GM21528 (cell line): ENCODE results near the gene FBXW7.
A peak's percentile ranks its signal among the peaks of the same experiment; 100 is the strongest.

Experiments
- ATAC-seq: cut with Tn5 transposase; IDR thresholded peaks from one replicate; pipeline ENCODE4 v1.9.1; 2021; ENCODE audit warnings: mild to moderate bottlenecking, moderate library complexity; ENCODE audit not compliant: unreplicated experiment, low FRiP score

The FBXW7 gene

DNA sequence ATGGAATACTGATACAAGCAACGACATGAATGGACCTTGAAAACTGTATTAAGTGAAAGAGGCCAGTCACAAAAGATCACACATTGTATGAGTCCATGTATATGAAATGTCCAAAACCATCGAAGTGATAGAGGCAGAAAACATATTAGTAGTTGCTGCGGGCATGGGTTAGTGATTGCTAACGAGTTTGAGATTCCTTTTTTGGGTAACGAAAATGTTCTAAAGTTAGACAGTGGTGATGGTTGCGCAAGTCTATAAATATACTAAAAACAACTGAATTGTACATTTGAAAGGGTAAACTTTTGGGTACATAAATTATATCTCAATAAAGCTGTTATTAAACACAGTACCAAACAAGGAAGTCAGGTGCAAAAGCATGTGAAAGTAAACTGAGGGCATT, 234.5 kb downstream of the FBXW7 start:
- ATAC-seq, result no peak

DNA sequence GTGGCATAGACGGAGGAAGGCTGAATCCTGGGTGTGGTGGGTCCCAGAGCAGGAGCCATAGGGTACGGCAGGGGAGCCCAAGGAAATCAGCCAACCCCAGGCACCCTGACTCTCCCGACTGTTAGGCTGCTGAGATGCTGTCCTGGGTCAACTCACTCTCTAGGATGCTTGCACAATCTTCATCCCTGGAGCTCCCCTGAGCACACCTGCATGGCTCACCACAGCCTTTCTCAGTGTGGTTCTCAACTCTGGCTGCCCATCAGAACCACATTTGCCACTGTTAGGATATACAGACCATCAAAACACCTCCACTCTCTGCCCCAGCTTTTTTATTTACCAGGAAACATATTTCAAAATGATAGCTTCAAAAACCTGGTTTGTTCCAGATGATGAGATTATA, 236.3 kb downstream of the FBXW7 start:
- no peak for ATAC-seq

DNA sequence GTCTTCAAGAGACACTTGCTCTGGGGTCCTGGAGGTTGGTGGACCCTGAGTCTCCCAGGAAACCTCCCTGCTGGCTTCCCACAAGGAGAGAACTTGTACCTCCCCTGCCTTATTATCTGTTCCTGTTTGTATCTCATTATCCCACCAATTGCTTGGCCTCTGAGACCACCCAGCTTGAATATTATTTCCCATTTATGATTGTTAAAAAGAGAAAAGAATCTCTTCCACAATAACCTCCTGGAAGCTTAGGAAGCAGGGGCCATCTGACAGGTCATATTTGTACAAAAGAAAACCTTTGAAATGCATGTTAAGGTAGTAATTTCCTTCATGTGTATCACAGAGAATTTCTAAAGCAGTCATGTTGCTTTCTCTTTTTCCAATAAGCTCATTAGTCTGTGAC, 239.5 kb downstream of the FBXW7 start:
- no peak for ATAC-seq

DNA sequence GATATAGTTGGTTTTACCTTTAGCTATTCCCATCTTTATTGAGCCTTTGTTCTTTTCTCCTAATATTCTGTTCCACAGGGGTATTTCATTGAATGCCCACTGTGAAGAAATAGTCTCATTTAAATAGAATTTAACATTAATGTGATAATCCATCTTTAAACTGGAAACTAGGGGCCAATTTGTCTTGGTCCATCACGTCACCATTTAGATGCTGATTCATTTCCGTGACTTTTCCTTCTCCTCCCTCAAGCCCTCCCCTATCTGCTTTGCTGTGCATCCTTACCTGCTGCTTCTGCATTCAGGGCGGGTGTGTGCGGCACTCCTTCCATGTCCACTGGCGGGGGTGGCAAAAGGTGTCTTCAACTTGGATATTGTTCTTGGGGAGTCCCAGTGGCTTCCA, 241.1 kb downstream of the FBXW7 start:
- no peak for ATAC-seq

DNA sequence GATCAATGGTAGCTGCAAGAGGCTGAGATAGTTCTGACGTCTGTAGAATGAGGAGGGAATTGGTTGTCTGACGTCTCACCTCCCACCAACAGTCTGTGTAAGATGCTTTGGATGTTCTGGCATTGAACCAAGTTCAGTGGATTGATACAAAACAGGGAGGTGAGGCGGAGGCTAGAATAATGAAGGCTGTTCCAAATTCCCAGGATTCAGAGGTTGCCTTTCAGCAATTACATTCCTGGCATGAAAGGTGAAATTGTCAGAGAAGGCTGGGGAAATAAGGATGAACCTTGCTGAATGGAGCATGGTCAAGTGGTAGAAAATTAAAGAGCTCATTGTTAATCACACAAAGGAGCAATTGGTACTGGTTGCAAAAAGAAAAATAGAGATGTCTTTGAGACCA, 241.6 kb downstream of the FBXW7 start:
- ATAC-seq, result no peak

DNA sequence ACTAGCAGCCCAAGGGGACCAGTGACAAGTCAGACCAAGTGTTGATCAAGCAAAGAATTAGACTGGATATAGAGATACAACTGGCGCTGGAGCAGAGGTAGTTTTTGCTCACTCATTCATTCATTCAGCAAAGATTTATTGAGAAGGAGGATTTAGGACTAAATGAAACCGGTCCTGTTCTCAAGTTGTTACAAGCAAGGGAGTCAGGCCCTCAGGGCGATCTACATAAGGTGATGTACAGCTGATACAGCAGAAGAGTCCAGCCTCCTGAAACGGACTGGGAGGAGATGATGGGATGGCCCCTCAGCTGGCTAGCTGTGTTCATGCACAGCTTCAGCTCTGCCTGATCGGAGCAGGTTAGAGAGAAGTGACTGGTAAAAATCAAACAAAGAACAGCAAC, 242.4 kb downstream of the FBXW7 start:
- ATAC-seq, result no peak

DNA sequence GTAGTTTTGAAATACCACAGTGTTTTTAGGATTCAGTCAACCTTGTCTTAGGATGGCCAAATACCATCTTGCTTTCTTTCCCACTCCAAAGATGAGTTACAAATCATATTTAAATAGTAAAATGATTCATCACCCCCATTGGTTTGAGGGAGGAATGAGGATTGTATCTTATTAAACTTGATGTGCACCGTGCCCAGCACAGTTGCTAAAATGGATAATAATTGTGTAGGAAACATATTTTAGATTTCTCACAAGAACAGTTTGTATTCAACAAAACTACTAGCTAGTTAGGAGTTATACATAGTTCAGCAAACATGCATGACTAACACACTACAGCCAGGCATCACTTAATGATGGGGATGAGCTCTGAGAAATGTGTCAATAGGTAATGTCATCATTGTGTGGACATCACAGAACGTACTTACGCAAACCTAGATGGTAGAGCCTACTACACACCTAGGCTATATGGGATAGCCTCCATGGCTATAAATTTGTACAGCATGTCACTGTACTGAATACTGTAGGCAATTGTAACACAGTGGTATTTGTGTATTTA, 245.4 kb downstream of the FBXW7 start:
- ATAC-seq, result no peak

DNA sequence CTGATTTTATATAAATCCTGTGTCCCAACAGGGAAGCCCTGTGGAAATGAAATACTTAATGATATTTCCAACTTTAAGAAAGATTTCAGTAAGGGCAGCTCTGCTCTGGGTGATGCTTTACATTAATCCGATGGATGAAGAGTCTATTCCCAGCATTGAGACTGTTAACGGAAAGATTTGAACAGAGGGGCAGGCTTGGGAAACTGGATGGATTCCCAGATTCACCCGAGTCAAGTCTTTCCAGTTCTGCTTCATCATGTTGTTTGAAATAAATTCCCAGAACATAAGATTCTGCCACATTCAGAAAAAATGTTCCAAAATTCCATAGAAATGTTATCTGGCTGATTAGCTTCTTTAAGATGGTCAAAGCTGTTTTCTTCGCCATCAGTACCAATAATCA, 246.0 kb downstream of the FBXW7 start:
- no peak for ATAC-seq

DNA sequence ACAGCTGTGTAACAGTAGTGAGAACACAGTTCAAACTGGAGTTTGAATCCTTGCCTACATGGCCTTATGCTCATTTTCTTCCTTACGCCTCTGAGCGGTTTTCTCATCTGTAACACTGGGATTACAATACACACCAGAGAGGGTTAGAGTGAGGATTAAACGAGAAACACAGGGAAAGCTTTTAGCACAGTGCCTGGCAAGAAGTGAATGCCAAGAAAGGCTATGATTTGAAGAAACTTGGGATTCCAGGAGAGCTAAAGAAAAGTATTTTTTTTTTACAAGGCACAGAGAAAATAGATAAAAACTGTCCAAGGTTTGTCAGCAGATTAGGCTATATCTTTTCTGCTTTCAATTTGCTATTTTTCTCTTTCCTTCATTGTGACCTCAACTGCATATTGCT, 246.4 kb downstream of the FBXW7 start:
- no peak for ATAC-seq

DNA sequence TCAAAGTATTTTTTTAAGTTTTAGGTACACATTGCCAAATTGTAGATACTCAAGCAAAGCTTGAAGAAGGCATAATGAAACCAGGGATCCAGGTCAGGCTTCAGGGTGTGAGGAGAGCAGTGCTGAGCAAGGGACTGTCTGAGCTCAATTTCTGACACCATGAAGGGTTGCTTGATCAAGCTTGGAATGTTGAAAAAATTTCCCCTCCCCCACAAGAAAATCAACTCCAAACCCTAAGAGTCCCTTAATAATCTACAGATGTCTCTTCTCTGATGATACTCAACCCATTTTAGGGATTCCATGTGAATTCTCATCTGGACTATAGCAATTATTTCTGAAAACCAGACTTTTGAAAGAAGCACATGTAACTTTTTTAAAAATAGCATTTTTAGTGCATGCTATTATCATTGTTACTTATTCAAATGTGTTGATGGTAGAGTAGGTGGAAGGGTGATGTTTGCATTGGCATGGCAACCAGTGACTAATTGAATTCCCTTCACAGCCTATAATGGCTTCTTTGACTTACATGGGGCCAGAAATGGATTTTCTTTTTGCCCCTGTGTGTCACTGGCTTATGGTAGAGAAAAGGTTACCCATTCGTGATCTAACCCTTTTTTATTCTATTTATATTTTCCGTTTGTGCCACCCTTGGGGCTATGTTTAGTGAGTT, 252.0 kb downstream of the FBXW7 start:
- ATAC-seq, result no peak

DNA sequence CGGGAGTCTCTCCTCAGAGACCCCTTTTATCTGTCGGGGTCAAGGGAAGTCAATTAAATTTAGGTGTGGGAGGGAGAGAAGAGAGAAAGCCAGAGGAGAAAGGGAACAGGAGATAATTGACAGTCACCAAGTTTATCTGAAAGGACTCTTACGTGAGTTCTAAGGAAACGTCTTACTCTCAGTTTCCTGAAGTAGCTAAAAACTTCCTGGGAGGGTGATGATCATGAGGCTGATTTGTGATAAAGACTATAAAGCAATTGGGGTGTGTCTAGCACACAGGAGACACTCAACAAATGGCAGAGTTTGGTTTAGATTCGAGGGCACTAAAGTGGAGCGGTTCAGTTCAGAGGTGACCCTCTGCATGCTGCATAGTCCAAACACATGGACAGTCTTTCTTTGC, 254.1 kb downstream of the FBXW7 start:
- ATAC-seq, result no peak

DNA sequence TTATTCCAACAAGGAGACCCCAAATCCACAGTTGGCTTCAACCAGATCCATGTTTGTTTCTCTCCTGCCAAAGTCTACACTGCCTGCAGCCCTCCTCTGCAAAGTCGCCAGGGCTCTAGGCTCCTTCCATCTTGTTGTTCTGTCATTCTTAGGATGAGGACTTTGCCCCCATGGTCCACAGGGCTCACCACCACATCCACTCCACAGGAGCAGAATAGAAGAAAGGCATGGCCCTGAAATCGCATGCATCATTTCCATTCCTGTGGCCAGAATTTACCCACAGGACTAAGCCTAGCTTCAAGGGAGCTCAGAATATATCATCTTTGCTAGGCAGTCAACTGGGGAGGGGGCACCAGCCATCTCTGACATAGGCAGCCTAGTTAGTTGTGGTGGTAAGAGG, 254.7 kb downstream of the FBXW7 start:
- ATAC-seq, result no peak

DNA sequence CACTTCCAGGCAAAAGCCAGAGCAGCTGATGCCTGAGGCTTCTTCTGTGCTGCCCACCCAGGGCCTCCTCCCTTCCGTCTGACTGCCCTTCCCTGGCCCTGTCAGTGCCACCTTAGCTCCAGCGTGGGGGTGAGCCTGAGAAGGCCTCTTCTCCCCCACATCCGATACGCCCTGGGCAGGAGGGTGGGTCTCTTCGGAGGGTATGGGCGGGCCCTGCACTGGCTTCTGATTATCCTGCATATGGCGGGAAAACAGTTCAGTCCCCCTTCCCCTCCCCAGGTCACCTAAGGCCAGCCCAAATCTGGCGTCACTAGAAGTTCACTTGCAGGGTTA, 256.7 kb downstream of the FBXW7 start:
- ATAC-seq, result no peak

DNA sequence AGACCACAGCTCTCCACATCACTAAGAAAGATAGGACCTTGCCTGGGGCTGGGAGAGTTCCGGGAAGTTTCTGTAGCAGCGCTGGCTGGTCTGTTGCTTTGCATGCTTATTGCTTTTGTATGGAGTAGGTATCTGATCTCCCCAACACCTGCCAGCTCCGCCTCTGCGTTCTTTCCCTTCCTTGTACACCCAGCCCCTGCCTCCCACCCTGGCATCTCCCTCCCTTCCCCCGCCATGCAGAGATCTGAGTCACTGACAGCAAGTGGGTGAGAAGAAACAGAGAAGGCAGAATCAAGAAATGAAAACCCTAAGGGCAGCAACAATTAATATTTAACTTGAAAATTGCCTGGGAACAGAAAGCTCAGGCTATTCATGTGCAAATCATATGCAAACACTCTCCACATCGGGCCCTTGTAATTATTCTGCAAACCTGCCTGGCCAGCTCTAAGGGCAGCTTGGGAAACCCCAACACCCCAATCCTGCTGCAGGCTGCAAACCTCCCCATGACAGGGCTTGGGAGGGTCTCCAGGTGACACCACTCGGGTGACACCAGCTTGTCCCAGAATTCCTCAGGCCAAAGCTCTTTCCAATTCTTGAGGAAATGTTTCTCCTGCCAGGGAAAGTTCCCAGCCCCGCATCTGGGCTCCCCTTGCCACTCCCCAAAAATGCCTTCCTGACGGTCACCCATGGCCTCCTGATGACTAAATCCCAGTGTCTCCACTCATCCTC, 257.2 kb downstream of the FBXW7 start:
- ATAC-seq, result peak; percentile 70

DNA sequence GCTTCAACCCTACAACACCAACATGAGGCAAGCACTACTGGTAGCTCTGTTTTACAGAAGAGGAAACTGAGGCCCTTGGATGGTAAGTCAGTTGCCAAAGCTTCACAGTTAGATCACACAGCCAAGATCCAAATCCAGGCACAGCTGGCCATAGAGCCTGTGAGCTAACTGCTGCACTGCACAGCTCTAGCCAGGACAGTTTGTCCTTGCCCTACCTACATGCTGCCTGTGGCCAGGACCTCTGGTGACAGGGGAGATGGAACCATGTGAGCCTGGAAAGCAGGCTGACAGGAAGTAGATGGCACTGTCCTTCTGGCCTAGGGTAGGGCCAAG, 257.8 kb downstream of the FBXW7 start:
- ATAC-seq, result peak; percentile 45

DNA sequence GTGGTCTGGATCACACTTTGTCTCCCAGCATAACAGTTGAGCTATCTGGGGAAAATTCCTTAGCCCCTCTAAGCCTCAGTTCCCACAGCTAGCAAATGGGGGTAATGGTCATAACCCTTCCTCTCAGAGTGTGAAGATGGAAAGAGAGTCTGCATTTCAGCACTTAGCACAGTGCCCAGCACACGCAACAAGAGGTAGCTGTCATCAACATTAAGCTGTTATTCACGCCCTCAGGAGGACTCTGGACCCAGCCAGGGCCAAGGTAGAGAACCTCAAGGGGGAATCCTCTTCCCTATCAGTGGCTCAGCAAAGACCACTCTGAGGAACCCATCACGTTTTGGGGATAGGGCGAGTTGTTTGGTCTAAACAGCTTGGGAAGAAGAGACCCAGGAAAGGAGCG, 258.6 kb downstream of the FBXW7 start:
- ATAC-seq, result no peak

DNA sequence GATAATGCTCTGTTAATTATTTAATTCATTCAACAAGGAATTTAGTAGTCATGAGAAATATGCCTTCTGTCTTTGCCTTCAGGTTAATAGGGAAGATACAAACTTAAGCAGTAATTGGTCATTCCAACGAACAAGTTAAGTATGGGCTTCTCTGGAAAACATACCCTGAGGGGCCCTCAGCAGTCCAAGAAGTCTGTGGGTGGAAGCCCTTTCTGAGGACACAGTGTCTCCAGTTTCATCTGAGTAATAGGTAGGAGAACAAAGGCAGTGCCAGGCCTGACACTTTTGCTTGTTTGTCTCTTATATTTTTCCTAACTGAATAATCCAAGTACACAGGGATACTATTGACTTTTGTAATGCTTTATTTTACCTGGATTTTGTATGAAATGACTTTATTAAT, 262.5 kb downstream of the FBXW7 start:
- no peak for ATAC-seq
